ENCODE measurements around the gene CCDC154.
"Not testable (repeated sequence)": the region's sequence is repeated elsewhere in the genome, so short reads cannot be mapped to it uniquely, and the experiment has no call there.

Gene CCDC154

GRCh38 chr16:1474082-1474795, 29.9 kb upstream of the CCDC154 start:
- in situ Hi-C loops (cut with MboI; ENCODE audit: low sequenced_read_pairs): no loop called here

GRCh38 chr16:1472974-1473373, 28.6 kb upstream of the CCDC154 start:
- in situ Hi-C loops (cut with MboI; ENCODE audit: low sequenced_read_pairs): no loop called here

DNA sequence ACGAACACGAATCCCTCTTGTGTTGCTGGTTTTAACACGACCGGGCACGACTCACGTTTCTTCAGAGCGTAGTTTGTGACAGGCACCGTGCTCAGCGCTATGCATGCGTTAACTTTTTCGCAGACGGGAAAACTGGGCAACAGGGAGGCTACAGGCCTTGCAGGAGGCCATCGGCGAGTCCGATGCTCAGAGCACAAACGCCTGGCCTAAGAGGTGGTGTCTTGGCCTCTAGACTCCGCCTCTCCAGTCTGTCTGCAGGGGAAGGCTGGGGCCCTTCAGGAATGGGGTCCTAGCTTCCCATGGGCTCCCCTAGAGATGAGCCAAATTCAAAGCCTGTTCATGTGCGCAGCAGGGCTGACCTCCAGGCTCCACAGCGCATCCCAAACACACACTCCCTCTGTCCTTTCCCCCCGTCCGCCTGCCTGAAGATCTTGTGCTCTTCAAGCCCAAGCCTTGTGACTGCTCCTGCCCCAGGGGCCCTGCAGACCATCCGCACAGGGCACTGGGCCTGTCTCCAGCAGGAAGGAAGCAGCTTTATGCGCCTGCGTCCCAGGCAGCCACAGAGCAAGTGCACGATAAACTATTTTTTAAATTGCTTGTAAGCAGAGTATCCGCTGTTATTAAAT, 27.3 kb upstream of the CCDC154 start:
- in situ Hi-C loops (cut with MboI; ENCODE audit: low sequenced_read_pairs): no loop called here

DNA sequence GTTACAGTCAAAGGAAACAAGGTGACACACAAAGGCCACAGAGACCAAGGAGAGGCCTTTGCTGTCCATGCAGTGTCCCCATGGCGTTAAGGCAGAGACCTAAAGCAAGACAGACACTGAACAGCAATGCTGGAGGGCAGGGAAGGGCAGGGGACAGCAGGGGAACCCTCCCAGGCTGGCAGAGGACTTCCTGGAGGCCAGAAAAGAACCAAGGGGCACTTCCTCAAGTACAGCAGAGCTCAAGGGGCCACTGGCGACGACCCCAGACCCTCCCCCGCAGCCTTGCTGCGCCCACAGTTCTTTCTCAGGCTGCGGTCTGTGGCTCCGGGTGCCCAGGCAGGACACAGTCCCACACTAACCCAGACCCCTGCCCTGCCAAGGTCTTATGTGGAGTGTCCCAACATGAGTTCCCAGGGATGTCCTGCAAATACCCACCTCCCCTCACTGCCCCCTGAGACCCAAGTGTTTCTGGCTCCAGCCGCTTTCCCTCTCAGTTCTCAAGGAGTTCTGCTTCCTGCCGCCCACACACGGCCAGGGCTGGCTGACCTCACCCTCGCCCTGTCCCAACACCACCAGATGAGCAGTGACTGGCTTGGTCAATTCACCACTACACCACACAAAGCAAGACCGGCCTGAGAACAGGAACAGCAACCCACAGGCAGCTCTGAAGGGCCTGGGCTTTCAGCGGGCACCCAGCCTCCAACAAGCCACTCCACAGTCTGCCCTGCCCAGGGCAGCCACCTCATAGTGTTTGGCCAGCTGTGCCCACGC, 26.3 kb upstream of the CCDC154 start:
- in situ Hi-C loops (cut with MboI; ENCODE audit: low sequenced_read_pairs): no loop called here

GRCh38 chr16:1469693-1470201, 25.4 kb upstream of the CCDC154 start:
- in situ Hi-C loops (cut with MboI; ENCODE audit: low sequenced_read_pairs): no loop called here

- in situ Hi-C loops (cut with MboI; ENCODE audit: low sequenced_read_pairs): not testable (repeated sequence)
These were observed 24.8 kb upstream of the CCDC154 start for GRCh38 chr16:1469141-1469540.

DNA sequence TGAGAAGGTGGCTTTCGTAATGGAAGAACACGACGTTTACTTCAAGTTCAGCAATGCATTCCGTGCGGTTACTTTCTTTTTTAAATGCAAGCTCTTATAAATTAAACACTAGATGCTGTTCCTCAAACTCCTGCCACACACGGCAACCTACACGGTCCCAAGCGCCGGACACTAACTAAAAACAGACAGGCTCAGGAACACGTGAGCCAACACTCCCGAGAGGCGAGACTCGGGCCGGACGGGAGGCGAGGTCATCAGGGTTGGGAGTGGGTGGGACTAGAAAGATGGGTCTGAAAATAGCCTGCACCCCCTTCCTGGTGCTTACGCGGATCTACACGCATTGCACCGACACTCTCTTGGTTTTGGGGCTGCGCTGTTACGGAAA, 24.1 kb upstream of the CCDC154 start:
- in situ Hi-C loops (cut with MboI; ENCODE audit: low sequenced_read_pairs): no loop called here

DNA sequence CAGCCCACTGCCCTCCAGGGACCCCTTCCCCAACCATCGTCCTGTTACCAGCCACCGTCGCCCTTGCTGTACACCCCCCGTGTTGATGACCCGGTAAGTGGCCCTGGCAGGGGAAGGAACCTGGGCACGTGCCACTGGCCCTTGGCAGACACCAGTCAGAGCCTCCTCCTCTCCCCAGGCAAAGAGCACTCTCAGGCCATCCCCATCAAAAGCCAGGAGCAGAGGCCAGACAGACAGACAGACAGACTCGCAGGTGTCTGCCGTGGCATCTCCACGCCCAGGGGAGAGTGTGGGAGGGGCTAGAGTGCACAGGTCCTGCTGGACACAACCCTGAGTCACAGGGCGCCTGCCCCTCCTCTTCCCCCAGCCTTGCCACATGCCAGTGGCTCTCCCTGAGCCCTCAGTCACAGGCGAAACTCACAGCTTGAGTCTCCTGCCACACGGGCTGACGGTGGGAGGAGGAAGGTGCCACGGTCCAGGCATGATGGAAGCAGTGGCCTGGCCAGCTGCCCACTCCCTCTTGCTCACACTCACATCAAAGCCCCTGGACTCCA, 22.7 kb upstream of the CCDC154 start:
- in situ Hi-C loops (cut with MboI; ENCODE audit: low sequenced_read_pairs): no loop called here

- in situ Hi-C loops (cut with MboI; ENCODE audit: low sequenced_read_pairs): no loop called here
These were observed 21.7 kb upstream of the CCDC154 start for GRCh38 chr16:1466054-1466453.

GRCh38 chr16:1465567-1465915, 21.2 kb upstream of the CCDC154 start:
- in situ Hi-C loops (cut with MboI; ENCODE audit: low sequenced_read_pairs): no loop called here

GRCh38 chr16:1464894-1465566, 20.7 kb upstream of the CCDC154 start:
- in situ Hi-C loops (cut with MboI; ENCODE audit: low sequenced_read_pairs): no loop called here

GRCh38 chr16:1464196-1464893, 20.0 kb upstream of the CCDC154 start:
- in situ Hi-C loops (cut with MboI; ENCODE audit: low sequenced_read_pairs): no loop called here

GRCh38 chr16:1461146-1461545, 16.8 kb upstream of the CCDC154 start:
- in situ Hi-C loops (cut with MboI; ENCODE audit: low sequenced_read_pairs): no loop called here

DNA sequence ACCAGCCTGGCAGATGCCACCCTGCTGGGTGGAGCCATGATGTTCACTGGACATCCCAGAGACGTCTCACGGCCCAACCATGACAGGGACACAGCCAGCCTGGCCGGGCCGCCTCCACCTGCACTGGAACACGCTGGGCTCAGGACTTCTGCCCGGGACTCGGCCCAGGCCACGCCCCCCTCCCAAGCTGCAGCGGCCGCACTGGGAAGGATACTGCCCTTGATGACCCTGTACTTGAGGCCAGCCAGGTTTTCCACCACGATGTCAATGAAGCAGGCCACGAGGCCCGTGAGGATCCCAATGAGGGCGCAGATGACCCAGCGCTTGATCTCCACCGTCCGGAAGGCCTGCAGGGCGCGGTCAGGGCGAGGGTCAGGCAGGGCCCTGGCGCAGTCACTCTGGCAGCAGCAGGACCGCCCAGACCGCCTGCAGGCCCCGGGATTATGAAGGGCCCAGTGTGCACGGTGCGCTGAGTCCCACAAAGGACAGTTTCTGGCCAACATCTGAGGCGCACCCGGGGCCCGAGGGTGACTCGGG, 16.3 kb upstream of the CCDC154 start:
- in situ Hi-C loops (cut with MboI; ENCODE audit: low sequenced_read_pairs): no loop called here

DNA sequence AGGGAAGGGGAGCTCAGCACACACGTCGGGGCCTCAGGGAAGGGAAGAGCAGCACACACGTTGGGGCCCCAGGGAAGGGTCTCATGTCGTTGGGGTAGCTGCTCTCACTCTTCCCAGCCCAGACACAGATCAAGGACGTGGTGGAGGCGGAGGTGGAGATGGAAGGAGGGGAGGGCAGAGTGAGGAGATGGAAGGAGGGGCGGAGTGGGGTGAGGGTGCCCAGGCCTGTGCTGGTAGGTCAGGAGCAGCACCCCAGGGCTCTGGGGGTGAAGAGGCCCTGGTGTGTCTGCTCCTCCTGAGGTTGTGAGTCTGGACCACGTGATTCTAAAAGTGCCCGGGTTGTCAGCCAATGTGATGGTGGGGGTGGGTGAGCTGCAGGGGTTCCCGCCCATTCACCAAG, 15.6 kb upstream of the CCDC154 start:
- in situ Hi-C loops (cut with MboI; ENCODE audit: low sequenced_read_pairs): no loop called here

DNA sequence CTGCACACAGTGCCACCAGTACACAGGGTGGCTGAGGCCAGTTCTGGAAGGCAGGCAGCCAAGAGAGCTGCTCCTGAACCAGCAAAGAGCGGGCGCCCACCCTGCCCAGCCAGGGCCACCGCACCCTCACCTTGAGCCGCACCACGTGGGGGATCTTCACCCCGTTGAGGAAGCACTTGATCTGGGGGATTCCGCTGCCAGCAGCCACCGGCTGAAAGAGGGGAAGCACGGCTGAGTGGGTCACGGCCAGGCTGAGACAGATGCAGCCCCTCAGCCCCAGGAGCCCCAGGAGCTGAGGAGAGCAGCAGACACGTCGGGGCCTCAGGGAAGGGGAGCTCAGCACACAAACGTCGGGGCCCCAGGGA, 14.6 kb upstream of the CCDC154 start:
- in situ Hi-C loops (cut with MboI; ENCODE audit: low sequenced_read_pairs): no loop called here

DNA sequence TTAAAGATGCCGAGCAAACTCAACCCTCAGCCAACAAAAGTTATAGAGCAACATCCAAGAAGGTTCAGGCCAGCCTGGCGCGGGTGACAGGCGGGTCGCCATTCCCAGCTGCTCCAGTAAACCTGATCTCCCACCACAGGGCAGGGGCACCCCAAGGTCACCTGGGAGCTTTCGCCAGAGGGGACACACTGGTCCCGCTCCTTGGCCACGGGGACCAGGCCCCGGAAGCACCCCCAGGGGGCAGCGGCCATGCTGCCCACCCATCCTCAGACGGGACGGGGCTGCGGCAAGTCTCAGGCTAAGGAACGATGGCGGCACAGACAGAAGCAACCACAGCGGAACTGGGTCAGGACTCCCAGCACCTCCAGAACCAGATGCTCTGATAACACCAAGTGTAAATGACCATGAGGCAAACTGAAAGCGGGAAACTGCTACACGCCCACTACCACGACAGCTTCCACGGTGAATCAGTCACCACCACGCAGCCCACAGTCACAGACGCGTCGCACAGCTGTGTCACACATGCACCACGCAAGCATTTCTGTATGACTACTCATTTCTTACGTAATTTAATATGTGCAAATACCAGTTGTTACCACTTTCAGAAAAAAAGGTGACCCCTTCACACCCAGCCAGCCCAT, 14.1 kb upstream of the CCDC154 start:
- in situ Hi-C loops (cut with MboI; ENCODE audit: low sequenced_read_pairs): no loop called here

DNA sequence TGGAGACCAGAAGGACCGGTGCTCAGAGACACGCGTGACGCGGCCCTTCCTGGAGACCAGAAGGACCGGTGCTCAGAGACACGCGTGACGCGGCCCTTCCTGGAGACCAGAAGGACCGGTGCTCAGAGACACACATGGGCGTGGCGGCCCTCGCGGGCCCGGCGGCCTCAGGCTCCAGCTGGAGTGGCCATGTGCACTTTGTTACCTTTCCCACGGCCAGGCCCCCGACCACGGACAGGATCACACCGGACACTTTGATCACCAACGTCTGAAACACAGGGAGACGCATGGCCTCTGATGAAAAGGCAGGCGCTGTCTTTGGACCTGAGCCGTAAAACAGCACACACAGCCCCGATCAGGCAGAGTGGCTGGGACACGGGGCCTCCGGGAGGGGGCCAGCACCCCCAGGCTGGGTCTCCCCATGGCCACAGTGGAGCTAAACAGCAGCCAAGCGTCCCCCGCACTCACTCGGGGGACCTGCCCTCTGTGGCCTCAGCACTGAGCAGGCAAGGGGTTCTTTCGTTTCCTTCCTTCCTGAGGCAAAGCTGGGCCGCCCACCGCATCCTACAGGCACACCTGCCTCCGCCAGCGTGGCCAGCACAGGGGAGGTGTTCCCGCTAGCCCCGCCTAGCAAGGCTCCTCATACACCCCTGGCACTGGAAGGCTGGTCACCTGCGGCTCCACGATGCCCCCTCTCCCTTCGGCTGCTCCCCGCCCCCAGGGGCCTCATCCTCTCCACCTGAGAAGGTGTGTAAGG, 13.3 kb upstream of the CCDC154 start:
- in situ Hi-C loops (cut with MboI; ENCODE audit: low sequenced_read_pairs): no loop called here

DNA sequence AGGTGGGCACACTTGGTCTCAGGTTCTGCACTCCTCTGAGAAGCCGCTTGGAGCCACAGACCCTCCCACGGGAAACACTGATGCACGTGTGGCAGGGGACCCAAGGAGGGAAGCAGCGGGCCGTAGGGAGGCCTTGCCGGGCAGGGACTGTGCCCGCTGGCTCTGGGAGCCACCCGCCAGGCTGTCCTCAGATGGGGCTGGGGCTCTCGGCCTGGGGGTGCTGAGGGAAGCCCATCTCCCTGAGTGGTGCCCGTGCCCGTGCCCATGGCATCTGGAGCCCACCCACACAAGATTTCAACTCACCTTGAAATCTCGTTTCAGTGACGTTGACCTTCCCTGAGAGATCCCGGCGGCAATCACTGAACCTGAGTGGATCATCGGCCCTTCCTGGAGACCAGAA, 12.6 kb upstream of the CCDC154 start:
- in situ Hi-C loops (cut with MboI; ENCODE audit: low sequenced_read_pairs): no loop called here
